NCI-H82 (cell line): ENCODE data around the gene ASRGL1.

ENCODE experiments used
- DNase-seq: peaks from one replicate; lab custom pipeline; 2025; lab: John Stamatoyannopoulos, UW

Gene ASRGL1

DNA sequence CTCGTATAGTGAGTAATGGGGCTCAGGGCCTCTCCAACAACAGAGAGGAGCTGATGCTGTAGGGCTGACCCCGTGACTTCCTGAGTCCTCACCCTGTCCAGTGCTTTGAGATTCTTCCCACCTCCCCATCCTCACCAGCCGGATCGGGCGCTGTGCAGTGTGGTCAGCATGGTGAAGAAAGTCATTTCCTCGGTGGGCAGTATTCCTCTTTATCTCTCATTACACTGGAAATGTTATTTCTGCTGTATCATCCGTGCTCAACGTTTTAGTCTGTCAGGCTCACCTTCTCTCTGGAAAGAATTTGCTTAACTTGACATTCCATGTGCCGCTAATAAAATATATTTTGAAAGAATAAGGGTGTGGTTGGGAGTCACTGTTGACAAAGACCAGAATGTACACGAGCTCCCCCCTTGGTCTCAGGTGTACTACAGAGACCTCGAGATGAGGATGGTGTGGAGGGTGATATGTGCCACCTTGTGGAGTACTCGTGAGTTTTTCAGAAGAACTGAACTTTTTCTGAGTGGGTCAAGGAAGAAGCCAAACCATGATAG is 55.9 kb downstream of the ASRGL1 start:
- peak; percentile 29 for DNase-seq

- peak; percentile 67 for DNase-seq
Measured at GRCh38 chr11:62393735-62394134, 56.5 kb downstream of the ASRGL1 start.

GRCh38 chr11:62394825-62395538 is 57.7 kb downstream of the ASRGL1 start:
- DNase-seq: peak; percentile 85

DNA sequence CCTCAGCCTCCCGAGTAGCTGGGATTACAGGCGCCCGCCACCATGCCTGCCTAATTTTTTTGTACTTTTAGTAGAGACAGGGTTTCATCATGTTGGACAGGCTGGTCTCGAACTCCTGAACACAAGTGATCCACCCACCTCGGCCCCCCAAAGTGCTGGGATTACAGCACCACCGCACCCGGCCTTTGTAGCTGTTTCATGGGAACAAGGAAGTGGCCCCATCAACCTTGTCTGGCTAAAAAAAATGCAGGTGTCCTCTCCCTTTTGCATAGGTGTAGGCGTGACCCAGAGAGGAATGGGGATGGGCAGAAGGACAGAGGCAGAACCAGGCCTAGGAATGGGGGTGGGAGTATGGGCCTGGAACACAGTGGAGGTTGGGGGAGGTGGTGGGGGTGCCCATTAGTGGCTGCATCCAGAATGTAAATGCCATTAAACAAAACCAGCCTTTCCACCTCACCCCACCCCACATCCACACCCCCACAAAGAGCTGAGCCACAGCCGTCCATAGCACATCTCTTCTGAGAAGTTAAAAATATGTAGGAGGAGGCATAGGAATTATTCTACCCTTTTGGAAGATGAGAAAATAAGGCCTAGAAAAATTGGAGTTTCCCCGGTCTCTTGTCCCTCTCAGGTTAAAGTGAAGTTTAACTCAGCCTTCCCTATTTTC is 58.8 kb downstream of the ASRGL1 start:
- no peak for DNase-seq

- no peak for DNase-seq
Measured at GRCh38 chr11:62398011-62398994, 61.1 kb downstream of the ASRGL1 start.

- no peak for DNase-seq
Measured at GRCh38 chr11:62399172-62399877, 62.1 kb downstream of the ASRGL1 start.

DNA sequence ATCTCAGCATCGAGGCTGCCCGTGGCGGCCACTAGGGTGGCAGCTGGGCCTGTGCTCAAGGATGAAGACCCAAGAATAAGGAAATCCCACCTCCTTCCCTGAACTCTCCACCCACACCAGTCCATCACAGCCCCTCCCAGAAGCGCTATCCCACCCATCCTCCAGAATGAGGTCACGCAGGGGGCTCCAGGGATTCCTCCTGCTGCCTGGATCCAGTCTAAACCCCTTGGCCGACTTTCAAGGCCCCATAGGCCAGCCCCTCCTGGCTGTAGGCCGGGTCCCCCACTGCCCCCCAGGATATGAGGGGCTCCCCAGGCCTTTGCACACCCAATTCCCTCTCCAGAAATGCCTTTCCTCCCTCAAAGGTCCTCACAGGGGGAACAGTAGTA is 62.6 kb downstream of the ASRGL1 start:
- DNase-seq: no peak

DNA sequence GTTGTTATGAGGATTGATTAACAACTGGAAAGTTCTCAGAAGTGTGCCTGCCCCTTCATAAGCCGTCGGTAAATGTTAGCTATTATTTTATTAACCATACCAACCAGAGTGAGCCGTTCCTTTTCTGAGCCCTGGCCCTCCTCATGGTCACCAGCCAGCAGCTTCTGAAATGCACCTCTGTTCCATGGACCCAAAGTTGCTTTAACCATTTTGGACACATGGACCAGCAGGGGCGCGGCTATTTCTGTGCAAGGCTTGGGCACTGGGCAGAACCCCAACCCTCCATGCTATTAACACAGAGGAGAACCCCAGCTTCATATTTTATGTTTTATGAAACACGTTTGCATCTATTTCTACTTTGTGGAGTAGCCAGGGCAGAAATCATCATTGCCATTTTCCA is 63.0 kb downstream of the ASRGL1 start:
- no peak for DNase-seq

- no peak for DNase-seq
Measured at GRCh38 chr11:62400760-62401159, 63.5 kb downstream of the ASRGL1 start.

- no peak for DNase-seq
Measured at GRCh38 chr11:62401356-62401755, 64.1 kb downstream of the ASRGL1 start.

DNA sequence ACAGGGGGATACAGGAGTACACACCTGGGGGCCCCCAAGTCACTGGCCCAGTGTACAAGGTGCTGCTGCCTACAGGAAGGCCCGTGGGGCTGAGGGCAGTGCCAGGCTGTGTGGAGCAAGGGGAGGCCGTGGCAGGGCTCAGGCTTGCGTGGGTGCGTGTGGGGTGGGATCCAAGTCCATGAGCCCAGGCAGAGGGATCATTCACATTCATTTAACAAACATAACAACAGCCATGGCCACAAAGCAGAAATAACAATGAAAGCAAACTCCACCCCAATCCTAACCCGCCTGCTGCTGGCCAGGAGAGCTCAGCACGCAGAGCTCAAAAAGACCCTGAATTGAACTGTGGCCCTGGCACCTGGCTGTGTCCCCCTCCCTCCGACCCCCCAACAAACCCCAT is 64.6 kb downstream of the ASRGL1 start:
- no peak for DNase-seq

DNA sequence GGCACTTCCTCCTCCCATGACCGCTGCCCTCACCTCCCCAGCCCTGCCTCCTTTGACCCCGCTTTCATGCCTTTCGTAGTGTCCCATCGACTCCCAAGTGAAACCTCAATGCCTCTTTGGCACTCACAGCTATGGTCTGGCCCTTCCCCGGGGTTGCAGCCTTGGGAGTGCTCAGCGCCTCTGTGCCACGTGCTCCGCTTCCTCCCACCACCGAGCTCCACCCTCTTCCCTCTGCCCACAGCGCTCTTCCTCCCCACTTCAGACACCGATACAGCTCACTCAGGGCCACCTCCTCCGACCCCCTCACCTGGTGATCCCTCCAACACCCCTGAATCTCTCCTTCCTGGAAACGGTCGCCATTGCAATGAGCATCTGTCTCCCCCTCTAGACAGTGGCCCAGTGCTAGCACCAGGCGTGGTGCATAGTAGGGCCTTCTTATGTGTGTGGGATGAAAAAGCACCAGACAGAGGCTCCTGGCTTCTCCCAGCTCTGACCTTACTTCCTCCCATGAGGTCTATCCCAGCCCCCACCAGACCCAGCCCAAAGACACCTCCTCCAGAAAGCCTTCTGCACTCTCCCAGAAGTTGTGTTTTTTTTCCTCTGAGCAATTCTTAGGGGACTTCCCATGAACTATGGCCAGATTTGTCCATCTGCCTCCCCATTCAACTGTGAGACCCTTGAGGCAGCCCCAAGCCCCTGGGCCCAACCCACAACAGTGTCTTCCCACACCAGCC is 65.1 kb downstream of the ASRGL1 start:
- no peak for DNase-seq

DNA sequence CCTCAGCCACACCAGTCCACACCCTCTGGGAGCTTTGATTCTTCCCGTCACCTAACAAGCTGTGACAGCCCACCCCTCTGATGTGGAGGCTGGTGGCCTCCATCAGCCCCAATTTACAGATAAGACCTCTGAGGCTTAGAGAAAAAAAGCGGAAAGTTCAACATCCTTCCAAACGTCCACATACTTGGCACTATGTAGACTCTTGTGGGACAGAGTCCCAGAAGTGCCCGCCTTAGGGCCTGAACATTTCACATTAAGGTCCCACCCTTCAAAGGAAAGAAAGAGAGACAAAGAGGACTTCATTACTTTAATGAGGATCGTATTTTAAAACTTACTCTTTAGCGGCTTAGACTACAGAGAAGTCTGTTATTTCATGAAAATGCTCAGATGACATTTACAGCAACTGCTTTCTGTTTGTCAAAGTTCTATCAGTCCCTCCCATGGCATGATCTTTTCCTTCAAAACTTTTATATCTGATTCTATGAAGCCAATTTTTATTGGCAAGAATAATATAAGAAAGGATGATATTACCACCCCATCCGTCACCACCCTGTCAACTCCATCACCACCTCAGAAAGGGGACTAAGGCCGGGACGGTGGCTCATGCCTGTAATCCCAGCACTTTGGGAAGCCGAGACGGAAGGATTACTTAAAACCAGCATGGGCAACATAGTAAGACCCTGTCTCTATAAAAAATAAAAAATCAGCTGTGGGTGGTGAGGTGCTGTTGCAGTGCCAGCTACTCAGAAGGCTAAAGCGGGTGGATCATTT is 65.9 kb downstream of the ASRGL1 start:
- DNase-seq: no peak

DNA sequence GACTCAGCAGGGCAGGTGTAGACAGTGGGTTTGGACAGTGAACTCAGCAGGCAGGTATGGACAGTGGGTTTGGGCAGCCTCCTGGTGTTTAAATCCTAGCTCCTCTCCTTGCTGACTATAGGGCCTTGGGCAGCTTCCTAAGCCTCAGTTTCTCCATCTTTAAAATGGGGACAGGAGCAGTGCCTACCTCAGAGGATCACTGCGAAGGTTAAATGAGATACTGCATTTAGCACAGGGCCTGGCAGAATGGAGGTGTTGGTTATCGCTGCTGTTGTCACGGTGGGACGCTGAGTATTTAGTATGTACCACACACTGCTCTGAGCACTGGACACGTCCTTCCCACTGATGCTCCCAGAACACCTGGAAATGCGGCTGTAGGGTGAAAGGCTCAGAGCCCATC is 67.2 kb downstream of the ASRGL1 start:
- no peak for DNase-seq

- DNase-seq: no peak
Measured at GRCh38 chr11:62404901-62405300, 67.7 kb downstream of the ASRGL1 start.

GRCh38 chr11:62406034-62406433 is 68.8 kb downstream of the ASRGL1 start:
- DNase-seq: no peak

DNA sequence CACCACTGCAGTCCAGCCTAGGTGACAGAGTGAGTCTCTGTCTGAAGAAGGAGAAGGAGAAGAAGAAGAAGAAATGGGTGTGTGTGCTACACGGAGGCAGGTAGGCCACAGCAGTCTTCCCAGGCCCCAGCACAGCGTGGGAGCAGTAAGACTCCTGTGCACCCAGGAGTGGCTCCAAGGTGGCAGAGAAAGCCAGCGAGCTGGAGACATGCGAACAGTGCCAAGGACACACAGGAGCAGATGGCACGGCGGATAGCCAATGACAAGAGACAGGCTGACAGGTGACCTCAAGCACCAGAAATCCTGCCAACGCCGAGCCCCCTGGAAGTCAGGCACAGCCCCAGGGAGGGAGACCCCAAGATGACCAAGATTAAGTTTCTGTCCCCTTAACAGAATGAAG is 72.6 kb downstream of the ASRGL1 start:
- no peak for DNase-seq

DNA sequence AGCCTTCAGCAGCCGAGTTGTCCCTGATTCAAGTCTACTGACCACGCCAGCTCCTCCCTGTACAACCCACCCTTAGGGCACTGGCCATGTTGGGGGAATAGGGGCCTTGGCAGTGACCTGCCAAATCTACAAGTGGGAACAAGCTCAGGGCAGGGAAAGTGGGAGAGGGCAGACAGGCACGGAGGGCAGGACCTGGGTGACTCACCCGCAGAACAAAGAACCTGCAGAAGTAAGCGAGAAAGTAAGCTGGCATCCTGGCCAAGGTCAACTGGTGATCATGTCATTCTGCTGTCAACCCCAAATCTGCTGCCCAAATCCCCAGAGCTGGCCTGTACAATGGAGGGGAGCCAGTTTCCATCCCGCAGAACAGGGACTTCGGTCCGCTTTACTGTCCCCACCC is 73.7 kb downstream of the ASRGL1 start:
- no peak for DNase-seq

DNA sequence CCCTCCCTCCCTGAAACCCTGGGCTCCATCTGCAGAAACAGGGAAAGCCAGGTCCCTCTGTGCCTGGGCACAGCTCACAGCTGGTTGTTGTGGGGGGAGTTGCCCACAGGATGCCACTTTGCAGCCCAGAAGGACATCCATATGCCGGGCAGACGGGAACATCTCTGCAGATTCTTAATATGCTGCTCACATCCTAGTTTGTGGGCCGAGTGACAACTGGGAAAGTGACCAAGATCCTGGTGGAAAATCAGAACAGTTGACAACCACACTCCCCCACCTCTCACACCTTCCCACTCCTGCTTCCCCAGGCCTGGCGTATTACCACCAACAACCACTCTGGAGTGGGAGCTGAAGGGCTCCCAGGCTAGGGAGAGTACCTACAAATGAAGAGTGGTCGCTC is 74.3 kb downstream of the ASRGL1 start:
- no peak for DNase-seq

DNA sequence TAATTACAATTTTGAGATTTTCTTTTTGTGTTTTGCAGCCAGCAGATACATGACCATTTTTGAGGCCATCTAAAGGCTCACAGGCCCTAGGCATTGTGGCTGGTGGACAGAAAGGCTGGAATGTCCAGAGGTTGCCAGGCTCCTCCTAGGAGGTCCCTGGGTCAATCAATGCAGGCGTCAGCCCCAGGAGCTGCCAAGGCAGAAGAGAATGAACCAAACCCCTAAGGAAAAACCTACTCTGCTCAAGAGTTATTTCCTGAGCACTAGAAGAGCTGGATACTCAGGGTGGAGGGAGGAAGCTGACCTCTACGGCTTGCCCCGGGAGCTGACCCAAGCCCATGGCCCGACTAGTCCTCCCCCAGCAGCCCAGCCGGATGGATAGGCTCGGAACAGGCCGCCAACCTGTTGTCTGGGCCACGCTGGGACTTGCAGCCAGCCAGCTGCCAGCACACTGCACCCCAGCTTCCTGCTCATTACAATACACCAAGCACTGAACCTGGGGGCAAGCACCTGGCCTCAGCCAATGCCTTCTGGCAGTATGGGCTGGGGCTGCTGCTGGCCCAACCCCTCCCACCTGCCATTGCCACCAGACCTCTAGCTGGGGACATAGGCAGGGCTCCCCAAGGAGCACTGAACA is 75.9 kb downstream of the ASRGL1 start:
- DNase-seq: no peak
